ENCODE results near the gene GNG2. TPM values are rescaled to one million over a fixed set of nuclear protein-coding genes. Genes with fewer than 3 reads are reported as not detected.

The GNG2 gene
- total and polyA plus RNA-seq, 9 of the 15 experiments (the other 6 are each of a cell fraction or from before 2014, with no cell fraction given), result 0.18 TPM; not detected in 8

DNA sequence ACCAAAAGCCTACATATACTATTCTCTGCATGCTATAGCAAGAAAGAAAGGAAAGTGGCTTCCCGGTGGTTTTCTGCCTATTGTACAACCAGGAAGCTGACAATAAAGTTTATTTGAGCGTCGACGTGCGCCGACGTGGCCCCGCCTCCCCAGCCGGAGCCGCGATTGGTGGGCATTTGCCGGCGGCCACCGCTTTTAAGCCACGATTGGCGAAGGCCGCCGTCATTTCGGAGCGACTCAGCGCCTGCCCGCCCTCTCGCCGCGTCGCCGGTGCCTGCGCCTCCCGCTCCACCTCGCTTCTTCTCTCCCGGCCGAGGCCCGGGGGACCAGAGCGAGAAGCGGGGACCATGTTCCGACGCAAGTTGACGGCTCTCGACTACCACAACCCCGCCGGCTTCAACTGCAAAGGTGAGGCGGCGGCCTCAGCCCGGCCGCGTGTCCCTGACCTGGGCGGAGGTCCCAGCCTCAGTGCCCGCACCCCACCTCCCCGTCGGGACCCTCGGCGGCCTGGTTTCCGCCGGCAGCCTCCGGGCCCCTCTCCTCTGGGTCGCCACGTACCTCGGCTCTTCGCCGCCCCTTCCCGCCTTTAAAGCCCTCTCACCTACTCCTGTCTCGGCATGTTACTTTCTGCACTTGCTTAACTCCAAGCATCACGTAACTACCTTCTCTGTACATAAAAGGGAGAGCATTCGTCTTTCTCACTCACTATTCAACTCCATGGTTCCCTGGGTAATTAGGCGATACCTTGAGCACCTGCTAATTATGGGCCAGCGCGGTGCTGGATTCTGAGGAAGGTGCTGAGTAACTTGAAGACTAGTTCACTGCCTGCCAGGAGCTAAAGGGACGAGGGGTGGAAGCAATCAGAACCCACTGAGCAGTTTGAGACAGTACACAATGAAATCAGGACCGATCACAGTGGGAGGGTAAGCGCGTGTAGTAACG, 129.2 kb downstream of the GNG2 start, which contains the start of gene RTRAF (continued):
- TF ChIP-seq CREB1 (IDR thresholded peaks at IDR 0.05), result peak; percentile 95
- TF ChIP-seq CREB1 (CRISPR knock-in tag; IDR thresholded peaks at IDR 0.05), result peak; percentile 97
- no peak for TF ChIP-seq DACH1 (IDR thresholded peaks at IDR 0.05; ENCODE audit: partially characterized antibody)
- TF ChIP-seq TBP (optimal IDR thresholded peaks at IDR 0.05; ENCODE audit: low read depth, low read length), result peak; percentile 78
- TF ChIP-seq ZNF197 (CRISPR knock-in tag; IDR thresholded peaks at IDR 0.05; ENCODE audit: low read depth), result no peak
- TF ChIP-seq ZNF263 (CRISPR knock-in tag; IDR thresholded peaks at IDR 0.05; ENCODE audit: borderline replicate concordance), result no peak
- TF ChIP-seq, protein P1, sequence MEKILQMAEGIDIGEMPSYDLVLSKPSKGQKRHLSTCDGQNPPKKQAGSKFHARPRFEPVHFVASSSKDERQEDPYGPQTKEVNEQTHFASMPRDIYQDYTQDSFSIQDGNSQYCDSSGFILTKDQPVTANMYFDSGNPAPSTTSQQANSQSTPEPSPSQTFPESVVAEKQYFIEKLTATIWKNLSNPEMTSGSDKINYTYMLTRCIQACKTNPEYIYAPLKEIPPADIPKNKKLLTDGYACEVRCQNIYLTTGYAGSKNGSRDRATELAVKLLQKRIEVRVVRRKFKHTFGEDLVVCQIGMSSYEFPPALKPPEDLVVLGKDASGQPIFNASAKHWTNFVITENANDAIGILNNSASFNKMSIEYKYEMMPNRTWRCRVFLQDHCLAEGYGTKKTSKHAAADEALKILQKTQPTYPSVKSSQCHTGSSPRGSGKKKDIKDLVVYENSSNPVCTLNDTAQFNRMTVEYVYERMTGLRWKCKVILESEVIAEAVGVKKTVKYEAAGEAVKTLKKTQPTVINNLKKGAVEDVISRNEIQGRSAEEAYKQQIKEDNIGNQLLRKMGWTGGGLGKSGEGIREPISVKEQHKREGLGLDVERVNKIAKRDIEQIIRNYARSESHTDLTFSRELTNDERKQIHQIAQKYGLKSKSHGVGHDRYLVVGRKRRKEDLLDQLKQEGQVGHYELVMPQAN (IDR thresholded peaks at IDR 0.05; ENCODE audit: borderline replicate concordance), result peak; percentile 28; the same call in 1 of the 2 replicates
- no peak for TF ChIP-seq RUNX1 (IDR thresholded peaks at IDR 0.05; ENCODE audit: low read depth)
- TF ChIP-seq, protein P2, sequence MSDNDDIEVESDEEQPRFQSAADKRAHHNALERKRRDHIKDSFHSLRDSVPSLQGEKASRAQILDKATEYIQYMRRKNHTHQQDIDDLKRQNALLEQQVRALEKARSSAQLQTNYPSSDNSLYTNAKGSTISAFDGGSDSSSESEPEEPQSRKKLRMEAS (CRISPR knock-in tag; IDR thresholded peaks at IDR 0.05), result peak; percentile 35; the same call in 1 of the 2 replicates
- TF ChIP-seq EZH2 (IDR thresholded peaks at IDR 0.05; ENCODE audit: borderline replicate concordance, low read depth, low read length), result no peak
- TF ChIP-seq, protein P3, sequence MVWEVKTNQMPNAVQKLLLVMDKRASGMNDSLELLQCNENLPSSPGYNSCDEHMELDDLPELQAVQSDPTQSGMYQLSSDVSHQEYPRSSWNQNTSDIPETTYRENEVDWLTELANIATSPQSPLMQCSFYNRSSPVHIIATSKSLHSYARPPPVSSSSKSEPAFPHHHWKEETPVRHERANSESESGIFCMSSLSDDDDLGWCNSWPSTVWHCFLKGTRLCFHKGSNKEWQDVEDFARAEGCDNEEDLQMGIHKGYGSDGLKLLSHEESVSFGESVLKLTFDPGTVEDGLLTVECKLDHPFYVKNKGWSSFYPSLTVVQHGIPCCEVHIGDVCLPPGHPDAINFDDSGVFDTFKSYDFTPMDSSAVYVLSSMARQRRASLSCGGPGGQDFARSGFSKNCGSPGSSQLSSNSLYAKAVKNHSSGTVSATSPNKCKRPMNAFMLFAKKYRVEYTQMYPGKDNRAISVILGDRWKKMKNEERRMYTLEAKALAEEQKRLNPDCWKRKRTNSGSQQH (CRISPR knock-in tag; IDR thresholded peaks at IDR 0.05), result no peak
- TF ChIP-seq, protein P4, sequence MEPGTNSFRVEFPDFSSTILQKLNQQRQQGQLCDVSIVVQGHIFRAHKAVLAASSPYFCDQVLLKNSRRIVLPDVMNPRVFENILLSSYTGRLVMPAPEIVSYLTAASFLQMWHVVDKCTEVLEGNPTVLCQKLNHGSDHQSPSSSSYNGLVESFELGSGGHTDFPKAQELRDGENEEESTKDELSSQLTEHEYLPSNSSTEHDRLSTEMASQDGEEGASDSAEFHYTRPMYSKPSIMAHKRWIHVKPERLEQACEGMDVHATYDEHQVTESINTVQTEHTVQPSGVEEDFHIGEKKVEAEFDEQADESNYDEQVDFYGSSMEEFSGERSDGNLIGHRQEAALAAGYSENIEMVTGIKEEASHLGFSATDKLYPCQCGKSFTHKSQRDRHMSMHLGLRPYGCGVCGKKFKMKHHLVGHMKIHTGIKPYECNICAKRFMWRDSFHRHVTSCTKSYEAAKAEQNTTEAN (CRISPR knock-in tag; IDR thresholded peaks at IDR 0.05), result no peak
- no peak for TF ChIP-seq ZFP36 (IDR thresholded peaks at IDR 0.05; ENCODE audit: low read depth, low read length, partially characterized antibody)
- peak; percentile 86 for TF ChIP-seq SIN3B (IDR thresholded peaks at IDR 0.05; ENCODE audit: low read depth)
- TF ChIP-seq NFE2L1 (tag; IDR thresholded peaks at IDR 0.05; ENCODE audit: borderline replicate concordance, low read depth), result no peak
- no peak for TF ChIP-seq BACH1 (tag; IDR thresholded peaks at IDR 0.05)
- TF ChIP-seq MAFK (IDR thresholded peaks at IDR 0.05; ENCODE audit: low read length), result no peak
- TF ChIP-seq ESRRA (IDR thresholded peaks at IDR 0.05; ENCODE audit: borderline replicate concordance, low read depth), result no peak
- TF ChIP-seq, protein P5, sequence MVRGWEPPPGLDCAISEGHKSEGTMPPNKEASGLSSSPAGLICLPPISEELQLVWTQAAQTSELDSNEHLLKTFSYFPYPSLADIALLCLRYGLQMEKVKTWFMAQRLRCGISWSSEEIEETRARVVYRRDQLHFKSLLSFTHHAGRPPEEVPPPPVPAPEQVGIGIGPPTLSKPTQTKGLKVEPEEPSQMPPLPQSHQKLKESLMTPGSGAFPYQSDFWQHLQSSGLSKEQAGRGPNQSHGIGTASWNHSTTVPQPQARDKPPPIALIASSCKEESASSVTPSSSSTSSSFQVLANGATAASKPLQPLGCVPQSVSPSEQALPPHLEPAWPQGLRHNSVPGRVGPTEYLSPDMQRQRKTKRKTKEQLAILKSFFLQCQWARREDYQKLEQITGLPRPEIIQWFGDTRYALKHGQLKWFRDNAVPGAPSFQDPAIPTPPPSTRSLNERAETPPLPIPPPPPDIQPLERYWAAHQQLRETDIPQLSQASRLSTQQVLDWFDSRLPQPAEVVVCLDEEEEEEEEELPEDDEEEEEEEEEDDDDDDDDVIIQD (CRISPR knock-in tag; IDR thresholded peaks at IDR 0.05), result no peak
- TF ChIP-seq CHD1 (IDR thresholded peaks at IDR 0.05; ENCODE audit: low read length), result no peak
- TF ChIP-seq TAF1 (IDR thresholded peaks at IDR 0.05; ENCODE audit: control insufficient read depth, extremely low read depth, insufficient read depth, low read length, severe bottlenecking), result peak; percentile 47
